ENCODE results near the gene TPK1. TPM values are rescaled to one million over a fixed set of nuclear protein-coding genes. Genes with fewer than 3 reads are reported as not detected.

Gene TPK1
- 2.1 to 3.3 TPM (median 3.1 TPM) in 5 replicates for total RNA-seq (2022; extraction: Qiagen RNA extraction; ENCODE audit: low read depth)

DNA sequence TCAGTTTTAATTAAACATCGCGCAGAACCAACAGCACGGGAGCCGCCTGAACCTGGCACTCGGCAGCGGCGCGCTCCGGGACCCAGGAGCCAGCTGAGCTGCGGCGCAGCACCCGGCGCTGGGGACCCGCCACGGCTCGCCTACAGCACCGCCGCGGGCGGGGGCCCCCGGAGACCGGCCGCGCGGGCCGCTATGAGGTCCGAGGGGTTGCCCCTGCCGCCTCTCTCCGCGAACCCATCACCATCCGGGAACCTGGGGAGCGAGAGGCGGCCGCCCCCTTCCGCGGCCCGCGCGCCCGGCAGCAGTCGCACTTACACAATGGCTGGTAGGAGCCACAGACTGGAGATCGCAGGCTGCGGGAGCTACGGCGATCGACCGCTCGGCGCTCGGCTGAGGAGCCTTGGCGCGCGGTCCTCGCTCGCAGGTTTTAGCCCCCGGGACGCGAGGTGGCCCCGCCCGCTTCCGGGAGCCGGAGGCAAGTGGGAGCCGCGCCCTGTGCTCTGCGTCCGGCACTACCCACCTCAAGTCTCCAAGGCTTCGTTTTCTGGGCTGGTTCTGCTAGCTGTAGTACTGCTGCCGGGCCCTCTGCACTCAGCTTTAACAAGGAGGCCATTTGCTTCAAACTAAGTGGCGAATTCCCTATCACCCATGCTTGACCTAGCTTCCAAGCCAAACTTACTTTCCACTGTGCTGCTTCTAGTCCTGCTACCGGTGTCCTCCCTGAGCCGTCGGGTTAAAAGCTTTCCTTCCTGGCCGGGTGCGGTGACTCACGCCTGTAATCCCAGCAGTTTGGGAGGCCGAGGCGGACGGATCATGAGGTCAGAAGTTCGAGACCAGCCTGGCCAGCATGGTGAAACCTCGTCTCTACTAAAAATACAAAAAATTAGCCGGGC is at the start of gene TPK1:
Gene TPK1 (minus strand): TSS at position 402 of the 893 bp plus-strand sequence. CDS start 451 bp downstream, outside the sequence.

GRCh38 chr7:144403649-144404061 is 432.2 kb downstream of the TPK1 start, which contains the start of gene NOBOX:
Gene NOBOX (minus strand): TSS chr7:144403693.

